Right hindlimb (tissue), 1 donor: ENCODE data around the gene APBB1IP.
A peak's percentile ranks its signal among the peaks of the same experiment; 100 is the strongest.
"Not testable (repeated sequence)": the region's sequence is repeated elsewhere in the genome, so short reads cannot be mapped to it uniquely, and the experiment has no call there.

Experiments
- DNase-seq: peaks from one replicate; pipeline ENCODE4 v3.0.0-alpha.2; 2018

Gene APBB1IP

GRCh38 chr10:26437637-26438461, at the start of gene APBB1IP:
TSS of gene APBB1IP (plus strand) at chr10:26438341. CDS start at chr10:26492327, 53,986 bp downstream.
- DNase-seq = peak; percentile 48

GRCh38 chr10:26389533-26389932, 48.6 kb upstream of the APBB1IP start:
- no peak for DNase-seq

- no peak for DNase-seq
These were observed 46.1 kb upstream of the APBB1IP start for GRCh38 chr10:26391701-26392695.

- not testable (repeated sequence) for DNase-seq
These were observed 39.8 kb upstream of the APBB1IP start for GRCh38 chr10:26398353-26398752.

- DNase-seq = no peak
These were observed 30.7 kb upstream of the APBB1IP start for GRCh38 chr10:26407406-26407969.

- no peak for DNase-seq
These were observed 29.2 kb upstream of the APBB1IP start for GRCh38 chr10:26408858-26409494.

GRCh38 chr10:26410356-26410755, 27.8 kb upstream of the APBB1IP start:
- no peak for DNase-seq

GRCh38 chr10:26412932-26413331, 25.2 kb upstream of the APBB1IP start:
- DNase-seq = no peak

- DNase-seq = no peak
These were observed 24.8 kb upstream of the APBB1IP start for GRCh38 chr10:26413375-26413774.

- DNase-seq = no peak
These were observed 21.0 kb upstream of the APBB1IP start for GRCh38 chr10:26417136-26417535.

GRCh38 chr10:26422977-26423376, 15.2 kb upstream of the APBB1IP start:
- no peak for DNase-seq

- DNase-seq = no peak
These were observed 14.4 kb upstream of the APBB1IP start for GRCh38 chr10:26423722-26424121.

GRCh38 chr10:26430641-26431163, 7.4 kb upstream of the APBB1IP start:
- no peak for DNase-seq

GRCh38 chr10:26432938-26433337, 5.2 kb upstream of the APBB1IP start:
- DNase-seq = no peak

- DNase-seq = no peak
These were observed 2.3 kb upstream of the APBB1IP start for GRCh38 chr10:26435852-26436251.

- DNase-seq = no peak
These were observed 1.3 kb upstream of the APBB1IP start for GRCh38 chr10:26436848-26437247.

GRCh38 chr10:26438534-26439341, 597 bp downstream of the APBB1IP start:
- peak; percentile 20 for DNase-seq

- no peak for DNase-seq
These were observed 1.4 kb downstream of the APBB1IP start for GRCh38 chr10:26439406-26440087.

- DNase-seq = no peak
These were observed 1.9 kb downstream of the APBB1IP start for GRCh38 chr10:26440088-26440470.

GRCh38 chr10:26441491-26442214, 3.5 kb downstream of the APBB1IP start:
- DNase-seq = no peak
